NCI-H1105 treated with DMSO at 0.1 percent for 48 hours (cell line): Measurements from ENCODE around the gene EYS.
"Not testable (repeated sequence)": the region's sequence is repeated elsewhere in the genome, so short reads cannot be mapped to it uniquely, and the experiment has no call there.

Experiments used
- DNase-seq: peaks from one replicate; lab custom pipeline; 2025; lab: John Stamatoyannopoulos, UW

The EYS gene

GRCh38 chr6:63899550-63899949 is 1807.5 kb downstream of the EYS start:
- no peak for DNase-seq

- no peak for DNase-seq
Observed at GRCh38 chr6:63897952-63898351, 1809.1 kb downstream of the EYS start.

GRCh38 chr6:63897459-63897858 is 1809.6 kb downstream of the EYS start:
- DNase-seq = no peak

- no peak for DNase-seq
Observed at GRCh38 chr6:63888416-63888815, 1818.6 kb downstream of the EYS start.

- not testable (repeated sequence) for DNase-seq
Observed at GRCh38 chr6:63887804-63888203, 1819.2 kb downstream of the EYS start.

- no peak for DNase-seq
Observed at GRCh38 chr6:63887002-63887751, 1819.8 kb downstream of the EYS start.

- no peak for DNase-seq
Observed at GRCh38 chr6:63886341-63886740, 1820.7 kb downstream of the EYS start.

- no peak for DNase-seq
Observed at GRCh38 chr6:63883597-63883996, 1823.4 kb downstream of the EYS start.

GRCh38 chr6:63882208-63882607 is 1824.8 kb downstream of the EYS start:
- no peak for DNase-seq

- no peak for DNase-seq
Observed at GRCh38 chr6:63881791-63882190, 1825.2 kb downstream of the EYS start.

- no peak for DNase-seq
Observed at GRCh38 chr6:63872233-63872632, 1834.8 kb downstream of the EYS start.

GRCh38 chr6:63868351-63868750 is 1838.7 kb downstream of the EYS start:
- DNase-seq = no peak

GRCh38 chr6:63864671-63865318 is 1842.2 kb downstream of the EYS start:
- DNase-seq = no peak

- DNase-seq = no peak
Observed at GRCh38 chr6:63864061-63864460, 1843.0 kb downstream of the EYS start.

- DNase-seq = no peak
Observed at GRCh38 chr6:63862486-63863198, 1844.4 kb downstream of the EYS start.

GRCh38 chr6:63859528-63859927 is 1847.5 kb downstream of the EYS start:
- DNase-seq = no peak

- DNase-seq = no peak
Observed at GRCh38 chr6:63858691-63859090, 1848.3 kb downstream of the EYS start.

GRCh38 chr6:63856271-63856670 is 1850.8 kb downstream of the EYS start:
- DNase-seq = no peak

- DNase-seq = no peak
Observed at GRCh38 chr6:63844287-63844686, 1862.7 kb downstream of the EYS start.

- no peak for DNase-seq
Observed at GRCh38 chr6:63839485-63839884, 1867.5 kb downstream of the EYS start.

- DNase-seq = not testable (repeated sequence)
Observed at GRCh38 chr6:63828678-63829077, 1878.3 kb downstream of the EYS start.

GRCh38 chr6:63824722-63825121 is 1882.3 kb downstream of the EYS start:
- DNase-seq = no peak

GRCh38 chr6:63821442-63821841 is 1885.6 kb downstream of the EYS start:
- DNase-seq = no peak
